Peyer's patch (tissue), 4 donors: ENCODE results near the gene KCNT1.

Experiments
- POLR2A ChIP-seq, 2 donors: fragments of 450-650 bp; IDR thresholded peaks; one replicate each; pipeline ENCODE4 v1.5.1; 2017; ENCODE audit warnings: antibody characterized with exemption in 2 of 2, mild to moderate bottlenecking in 2 of 2, moderate library complexity in 2 of 2
- TF ChIP-seq, protein P1 (sequence below), 6 experiments: fragments of 450-650 bp in 4 of 6; fragments of 200-600 bp in 2 of 6; sonication (generic) in 1 of 6; IDR thresholded peaks; one replicate each; pipeline ENCODE4 v1.5.1; 2017 to 2019; ENCODE audit warnings: antibody characterized with exemption in 6 of 6, mild to moderate bottlenecking in 3 of 6, moderate library complexity in 1 of 6

DNA sequence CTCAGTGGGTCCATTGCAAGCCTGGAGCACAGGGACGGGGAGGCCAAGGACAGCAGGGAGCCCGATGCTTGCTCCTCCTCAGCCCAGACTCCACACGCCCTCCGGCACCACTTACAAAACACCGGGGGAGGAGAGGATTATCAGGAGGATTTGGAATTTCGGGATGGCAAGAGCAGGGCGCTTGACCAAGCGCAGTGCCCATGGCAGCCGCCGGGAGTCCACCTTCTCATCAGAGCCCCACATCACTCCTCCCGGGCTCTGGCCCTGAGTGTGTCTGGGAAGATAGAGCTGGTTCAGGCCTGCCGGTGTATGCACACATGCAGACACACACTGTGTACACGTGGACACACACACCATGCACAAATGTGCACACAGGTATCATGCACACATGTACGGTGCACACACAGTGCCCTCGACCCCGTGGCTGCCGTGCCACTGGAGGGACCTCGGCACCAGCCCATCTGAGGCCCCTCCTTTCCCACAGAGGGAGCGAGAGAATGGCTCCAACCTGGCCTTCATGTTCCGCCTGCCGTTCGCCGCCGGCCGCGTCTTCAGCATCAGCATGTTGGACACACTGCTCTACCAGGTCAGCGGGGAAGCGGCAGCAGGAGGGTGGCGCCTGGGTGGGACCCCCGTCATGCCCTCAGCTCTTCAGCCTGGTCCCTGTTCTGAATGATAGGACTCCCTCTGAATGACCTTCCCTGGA lies 81.7 kb downstream of the KCNT1 start:
- TF ChIP-seq, protein P1, sequence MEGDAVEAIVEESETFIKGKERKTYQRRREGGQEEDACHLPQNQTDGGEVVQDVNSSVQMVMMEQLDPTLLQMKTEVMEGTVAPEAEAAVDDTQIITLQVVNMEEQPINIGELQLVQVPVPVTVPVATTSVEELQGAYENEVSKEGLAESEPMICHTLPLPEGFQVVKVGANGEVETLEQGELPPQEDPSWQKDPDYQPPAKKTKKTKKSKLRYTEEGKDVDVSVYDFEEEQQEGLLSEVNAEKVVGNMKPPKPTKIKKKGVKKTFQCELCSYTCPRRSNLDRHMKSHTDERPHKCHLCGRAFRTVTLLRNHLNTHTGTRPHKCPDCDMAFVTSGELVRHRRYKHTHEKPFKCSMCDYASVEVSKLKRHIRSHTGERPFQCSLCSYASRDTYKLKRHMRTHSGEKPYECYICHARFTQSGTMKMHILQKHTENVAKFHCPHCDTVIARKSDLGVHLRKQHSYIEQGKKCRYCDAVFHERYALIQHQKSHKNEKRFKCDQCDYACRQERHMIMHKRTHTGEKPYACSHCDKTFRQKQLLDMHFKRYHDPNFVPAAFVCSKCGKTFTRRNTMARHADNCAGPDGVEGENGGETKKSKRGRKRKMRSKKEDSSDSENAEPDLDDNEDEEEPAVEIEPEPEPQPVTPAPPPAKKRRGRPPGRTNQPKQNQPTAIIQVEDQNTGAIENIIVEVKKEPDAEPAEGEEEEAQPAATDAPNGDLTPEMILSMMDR (IDR thresholded peaks at IDR 0.05), result no peak
- TF ChIP-seq POLR2A (IDR thresholded peaks at IDR 0.05), result no peak
